ENCODE measurements around the gene LEFTY2.

GRCh38 chr1:225958041-225958440 lies 17.0 kb upstream of the LEFTY2 start:
- TF ChIP-seq CTCF (IDR thresholded peaks at IDR 0.05) (no peak), POLR2A (IDR thresholded peaks at IDR 0.05) (no peak)
